Parathyroid adenoma (tissue), 2 donors: ENCODE results near the gene OTUD1.

Source experiments
- H2AFZ ChIP-seq: fragments of 300-600 bp; sonication (generic); one replicate; pipeline ENCODE4 v1.7.0; 2017; ENCODE audit warnings: antibody characterized with exemption, mild to moderate bottlenecking
- H3K27ac ChIP-seq: fragments of 300-600 bp; sonication (generic); one replicate; pipeline ENCODE4 v1.7.0; 2017
- H3K27me3 ChIP-seq: fragments of 300-600 bp; sonication (generic); one replicate; pipeline ENCODE4 v1.7.0; 2017; ENCODE audit warnings: low read length; ENCODE audit not compliant: control insufficient read depth, insufficient read depth
- H3K36me3 ChIP-seq: fragments of 300-600 bp; sonication (generic); one replicate; pipeline ENCODE4 v1.7.0; 2017; ENCODE audit warnings: low read length; ENCODE audit not compliant: control insufficient read depth, insufficient read depth
- H3K4me1 ChIP-seq: fragments of 300-600 bp; sonication (generic); one replicate; pipeline ENCODE4 v1.7.0; 2017; ENCODE audit warnings: control low read depth
- H3K4me2 ChIP-seq: fragments of 300-600 bp; sonication (generic); one replicate; pipeline ENCODE4 v1.7.0; 2017; ENCODE audit warnings: low read length
- H3K4me3 ChIP-seq: fragments of 300-600 bp; sonication (generic); one replicate; pipeline ENCODE4 v1.7.0; 2017; ENCODE audit warnings: low read depth, low read length
- H3K79me2 ChIP-seq: fragments of 300-600 bp; sonication (generic); one replicate; pipeline ENCODE4 v1.7.0; 2017; ENCODE audit warnings: control low read depth
- H3K9ac ChIP-seq: fragments of 300-600 bp; sonication (generic); one replicate; pipeline ENCODE4 v1.7.0; 2017; ENCODE audit warnings: mild to moderate bottlenecking
- H3K9me3 ChIP-seq: fragments of 300-600 bp; sonication (generic); one replicate; pipeline ENCODE4 v1.7.0; 2017; ENCODE audit warnings: low read length; ENCODE audit not compliant: control insufficient read depth
- CTCF ChIP-seq: fragments of 300-600 bp; sonication (generic); IDR thresholded peaks from one replicate; pipeline ENCODE4 v1.7.0; 2017; ENCODE audit warnings: antibody characterized with exemption, mild to moderate bottlenecking
- donor health status: primary hyperparathyroidism.

Gene OTUD1

DNA sequence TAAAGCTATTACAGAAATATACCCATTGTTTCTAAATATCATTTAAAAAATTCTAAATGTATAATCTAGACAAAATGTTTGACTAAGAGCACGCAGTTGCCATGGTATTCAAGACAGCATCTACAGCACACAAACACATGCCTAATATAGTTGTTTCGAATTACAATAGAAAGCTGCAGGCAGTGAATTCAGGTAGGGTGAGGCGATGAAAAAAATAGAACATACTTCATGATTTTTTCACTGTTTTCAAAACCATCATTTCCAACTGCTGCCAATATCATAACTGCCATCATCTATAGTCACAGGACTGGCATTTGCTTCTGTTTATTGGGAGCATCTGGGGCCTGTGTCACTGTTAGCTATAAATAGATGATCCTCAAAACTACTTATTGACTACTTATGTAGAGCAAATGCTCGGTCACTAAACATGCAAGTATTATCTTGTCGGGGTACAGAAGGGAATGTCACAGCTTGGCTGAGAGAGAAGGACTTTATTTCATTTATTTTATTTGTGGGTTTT, 34.4 kb upstream of the OTUD1 start:
- Histone ChIP-seq H3K4me1 (no peaks in the 10 kb centered on the region), H3K4me3 (no peak overlapping the region), H2AFZ (no peak overlapping the region), H3K4me2 (no peak overlapping the region), H3K27me3 (no peaks in the 10 kb centered on the region), H3K79me2 (no peaks in the 10 kb centered on the region), H3K9me3 (no peaks in the 10 kb centered on the region), H3K36me3 (no peaks in the 10 kb centered on the region), H3K27ac (no peak overlapping the region), H3K9ac (no peak overlapping the region)
- TF ChIP-seq CTCF: no peak

DNA sequence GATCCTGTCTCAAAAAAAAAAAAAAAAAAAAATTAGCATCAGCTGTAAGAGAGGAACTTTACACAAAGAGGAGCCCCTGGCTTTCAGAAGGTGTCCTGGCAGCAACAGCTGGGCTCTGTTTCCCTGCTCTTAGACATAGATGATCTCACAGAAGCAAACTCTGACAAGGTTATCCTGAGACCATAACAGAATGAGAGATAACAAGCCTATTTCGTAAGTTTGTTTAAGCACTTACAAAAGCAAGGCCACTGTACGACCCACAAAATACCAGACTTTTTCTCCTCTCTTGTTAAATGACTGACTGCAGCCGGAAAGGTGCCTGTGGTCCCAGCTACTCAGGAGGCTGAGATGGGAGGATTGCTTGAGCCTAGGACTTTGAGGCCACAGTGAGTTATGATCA, 33.3 kb upstream of the OTUD1 start:
- H3K27ac ChIP-seq: no peak overlapping the region
- no peaks in the 10 kb centered on the region for H3K9me3 ChIP-seq
- no peak overlapping the region for H3K4me3 ChIP-seq
- H3K4me2 ChIP-seq: no peak overlapping the region
- H3K27me3 ChIP-seq: no peaks in the 10 kb centered on the region
- H2AFZ ChIP-seq: no peak overlapping the region
- H3K4me1 ChIP-seq: no peaks in the 10 kb centered on the region
- H3K36me3 ChIP-seq: no peaks in the 10 kb centered on the region
- no peak overlapping the region for H3K9ac ChIP-seq
- H3K79me2 ChIP-seq: no peaks in the 10 kb centered on the region
- TF ChIP-seq CTCF: no peak

- no peak for TF ChIP-seq CTCF
- Histone ChIP-seq H3K9ac (no peak overlapping the region), H3K27me3 (no peaks in the 10 kb centered on the region), H3K79me2 (no peaks in the 10 kb centered on the region), H3K4me3 (no peak overlapping the region), H3K4me2 (no peak overlapping the region), H3K9me3 (no peaks in the 10 kb centered on the region), H3K4me1 (no peaks in the 10 kb centered on the region), H3K27ac (no peak overlapping the region), H2AFZ (no peak overlapping the region), H3K36me3 (no peaks in the 10 kb centered on the region)
Observed at GRCh38 chr10:23406409-23406808, 32.5 kb upstream of the OTUD1 start.

GRCh38 chr10:23408330-23408976, 30.4 kb upstream of the OTUD1 start:
- no peak overlapping the region for H3K27ac ChIP-seq
- no peaks in the 10 kb centered on the region for H3K4me1 ChIP-seq
- H3K36me3 ChIP-seq: no peaks in the 10 kb centered on the region
- no peak overlapping the region for H3K4me2 ChIP-seq
- TF ChIP-seq CTCF: no peak
- H3K27me3 ChIP-seq: no peaks in the 10 kb centered on the region
- H3K79me2 ChIP-seq: no peaks in the 10 kb centered on the region
- H3K9me3 ChIP-seq: no peaks in the 10 kb centered on the region
- H3K4me3 ChIP-seq: no peak overlapping the region
- H3K9ac ChIP-seq: no peak overlapping the region
- no peak overlapping the region for H2AFZ ChIP-seq

GRCh38 chr10:23412223-23412622, 26.7 kb upstream of the OTUD1 start:
- no peaks in the 10 kb centered on the region for H3K79me2 ChIP-seq
- TF ChIP-seq CTCF: no peak
- no peak overlapping the region for H2AFZ ChIP-seq
- H3K36me3 ChIP-seq: no peaks in the 10 kb centered on the region
- peak overlapping the region; percentile 26 for H3K4me3 ChIP-seq
- H3K27ac ChIP-seq: no peak overlapping the region
- H3K4me1 ChIP-seq: no peaks in the 10 kb centered on the region
- no peaks in the 10 kb centered on the region for H3K27me3 ChIP-seq
- H3K4me2 ChIP-seq: no peak overlapping the region
- no peak overlapping the region for H3K9ac ChIP-seq
- H3K9me3 ChIP-seq: no peaks in the 10 kb centered on the region
